ENCODE data around the gene SRCAP.

SRCAP gene

GRCh38 chr16:30698816-30699614 lies at the start of gene SRCAP:
Gene SRCAP, plus strand, starts transcription at chr16:30699171. Its CDS starts 1,654 bp downstream, at chr16:30700825.
- peak within 1 kb of the TSS; percentile 74 for H3K4me3 ChIP-seq (ENCODE audit: low read depth, low read length, poor library complexity, severe bottlenecking)
- no peak within 1 kb of the TSS for H2AFZ ChIP-seq (ENCODE audit: low read length)
- peak within 1 kb of the TSS; percentile 88 for H3K4me2 ChIP-seq (ENCODE audit: low read length)
- H3K36me3 ChIP-seq (ENCODE audit: insufficient read depth, low read length), result peaks cover 35% of the 10 kb centered on the region
- H3K27ac ChIP-seq (ENCODE audit: low read depth, low read length, poor library complexity, severe bottlenecking), result peak within 1 kb of the TSS; percentile 95
- no peaks in the 10 kb centered on the region for H3K27me3 ChIP-seq (ENCODE audit: insufficient read depth, low read length)
- H3K9ac ChIP-seq (ENCODE audit: low read length), result peak within 1 kb of the TSS; percentile 90
- no peaks in the 10 kb centered on the region for H3K9me2 ChIP-seq (ENCODE audit: low read depth, low read length)
- TF ChIP-seq CTCF (IDR thresholded peaks at IDR 0.05; ENCODE audit: low read length) (no peak), EZH2 (IDR thresholded peaks at IDR 0.05; ENCODE audit: borderline replicate concordance, low read length) (no peak)
- peaks cover 19% of the 10 kb centered on the region for H3K4me1 ChIP-seq (ENCODE audit: insufficient read depth, low read length, severe bottlenecking)
- no peaks in the 10 kb centered on the region for H3K9me3 ChIP-seq (ENCODE audit: low read length)
- no peaks in the 10 kb centered on the region for H4K20me1 ChIP-seq (ENCODE audit: insufficient read depth, low read length)
- H3F3A ChIP-seq (ENCODE audit: insufficient read depth, low read length), result no peaks in the 10 kb centered on the region
- H3K79me2 ChIP-seq (ENCODE audit: insufficient read depth, low read length), result peaks cover 23% of the 10 kb centered on the region

GRCh38 chr16:30649725-30650368 lies 49.1 kb upstream of the SRCAP start:
- no peaks in the 10 kb centered on the region for H3K27me3 ChIP-seq (ENCODE audit: insufficient read depth, low read length)
- TF ChIP-seq EZH2 (IDR thresholded peaks at IDR 0.05; ENCODE audit: borderline replicate concordance, low read length) (no peak), CTCF (IDR thresholded peaks at IDR 0.05; ENCODE audit: low read length) (no peak)
- no peaks in the 10 kb centered on the region for H3K9me3 ChIP-seq (ENCODE audit: low read length)
- peaks cover 21% of the 10 kb centered on the region; the same call in 1 of the 2 replicates for H3K36me3 ChIP-seq (ENCODE audit: insufficient read depth, low read length)
- no peaks in the 10 kb centered on the region for H3K9me2 ChIP-seq (ENCODE audit: low read depth, low read length)
- no peaks in the 10 kb centered on the region for H3F3A ChIP-seq (ENCODE audit: insufficient read depth, low read length)
- H3K4me2 ChIP-seq (ENCODE audit: low read length), result peak overlapping the region; percentile 97
- H3K79me2 ChIP-seq (ENCODE audit: insufficient read depth, low read length), result no peaks in the 10 kb centered on the region
- peak overlapping the region; percentile 76 for H2AFZ ChIP-seq (ENCODE audit: low read length)
- H4K20me1 ChIP-seq (ENCODE audit: insufficient read depth, low read length), result no peaks in the 10 kb centered on the region
- peak overlapping the region; percentile 60 for H3K9ac ChIP-seq (ENCODE audit: low read length)
- H3K4me1 ChIP-seq (ENCODE audit: insufficient read depth, low read length, severe bottlenecking), result peaks cover 16% of the 10 kb centered on the region
- H3K27ac ChIP-seq (ENCODE audit: low read depth, low read length, poor library complexity, severe bottlenecking), result peak overlapping the region; percentile 57
- H3K4me3 ChIP-seq (ENCODE audit: low read depth, low read length, poor library complexity, severe bottlenecking), result peak overlapping the region; percentile 86

- Histone ChIP-seq H4K20me1 (ENCODE audit: insufficient read depth, low read length) (no peaks in the 10 kb centered on the region), H3K36me3 (ENCODE audit: insufficient read depth, low read length) (peaks cover 28% of the 10 kb centered on the region), H3K4me1 (ENCODE audit: insufficient read depth, low read length, severe bottlenecking) (peaks cover 16% of the 10 kb centered on the region), H3K9me2 (ENCODE audit: low read depth, low read length) (no peaks in the 10 kb centered on the region), H3K9ac (ENCODE audit: low read length) (peak within 1 kb of the TSS; percentile 97), H3K79me2 (ENCODE audit: insufficient read depth, low read length) (no peaks in the 10 kb centered on the region), H3K4me2 (ENCODE audit: low read length) (peak within 1 kb of the TSS; percentile 97), H3K9me3 (ENCODE audit: low read length) (no peaks in the 10 kb centered on the region), H2AFZ (ENCODE audit: low read length) (peak within 1 kb of the TSS; percentile 76), H3F3A (ENCODE audit: insufficient read depth, low read length) (no peaks in the 10 kb centered on the region), H3K27me3 (ENCODE audit: insufficient read depth, low read length) (no peaks in the 10 kb centered on the region), H3K27ac (ENCODE audit: low read depth, low read length, poor library complexity, severe bottlenecking) (peak within 1 kb of the TSS; percentile 89), H3K4me3 (ENCODE audit: low read depth, low read length, poor library complexity, severe bottlenecking) (peak within 1 kb of the TSS; percentile 86)
- TF ChIP-seq CTCF (IDR thresholded peaks at IDR 0.05; ENCODE audit: low read length), result no peak
- TF ChIP-seq EZH2 (IDR thresholded peaks at IDR 0.05; ENCODE audit: borderline replicate concordance, low read length), result no peak
These were observed 48.4 kb upstream of the SRCAP start, which contains the start of gene PRR14 for GRCh38 chr16:30650369-30651123. Gene PRR14, plus strand, starts transcription at chr16:30650960. Its CDS starts 686 bp downstream, at chr16:30651646.

All from OCI-LY1 (cell line).